ENCODE data around the gene DGKG.

- TF ChIP-seq POLR2A (IDR thresholded peaks at IDR 0.05) (no peak), CTCF (IDR thresholded peaks at IDR 0.05) (no peak)
These were observed 209.1 kb downstream of the DGKG start for GRCh38 chr3:186152889-186153292.
